HG03520 (cell line): ENCODE data around the gene CDH15.
"Not testable (repeated sequence)": the region's sequence is repeated elsewhere in the genome, so short reads cannot be mapped to it uniquely, and the experiment has no call there.

Source experiments
- ATAC-seq: cut with Tn5 transposase; IDR thresholded peaks from one replicate; pipeline ENCODE4 v1.9.1; 2021; ENCODE audit warnings: mild to moderate bottlenecking, moderate library complexity; ENCODE audit not compliant: unreplicated experiment

Gene CDH15

GRCh38 chr16:89187032-89187769 is 15.7 kb downstream of the CDH15 start:
- no peak for ATAC-seq

DNA sequence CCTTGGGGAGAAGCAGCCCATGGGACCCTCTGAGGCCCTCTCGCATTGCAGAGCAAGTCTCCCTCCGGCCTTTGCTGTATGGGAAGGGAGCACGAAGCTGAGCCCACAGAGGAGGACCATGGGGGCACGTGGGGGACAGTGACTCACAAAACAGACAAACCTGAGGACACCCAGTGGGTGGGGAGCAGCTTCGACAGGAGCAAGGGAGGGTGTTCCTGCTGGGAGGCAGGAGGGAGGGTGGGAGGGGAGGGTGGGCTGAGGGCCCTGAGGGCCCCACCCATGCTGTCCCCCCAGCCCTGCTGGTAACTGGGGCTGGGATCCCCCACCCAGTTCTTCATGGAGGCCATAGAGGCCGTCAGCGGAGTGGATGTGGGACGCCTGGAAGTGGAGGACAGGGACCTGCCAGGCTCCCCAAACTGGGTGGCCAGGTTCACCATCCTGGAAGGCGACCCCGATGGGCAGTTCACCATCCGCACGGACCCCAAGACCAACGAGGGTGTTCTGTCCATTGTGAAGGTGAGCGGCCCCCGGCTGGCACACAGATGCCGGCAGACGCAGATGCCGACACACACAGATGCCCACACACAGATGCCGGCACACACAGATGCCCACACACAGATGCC is 16.3 kb downstream of the CDH15 start:
- no peak for ATAC-seq

GRCh38 chr16:89188471-89189357 is 17.2 kb downstream of the CDH15 start:
- ATAC-seq = not testable (repeated sequence)

DNA sequence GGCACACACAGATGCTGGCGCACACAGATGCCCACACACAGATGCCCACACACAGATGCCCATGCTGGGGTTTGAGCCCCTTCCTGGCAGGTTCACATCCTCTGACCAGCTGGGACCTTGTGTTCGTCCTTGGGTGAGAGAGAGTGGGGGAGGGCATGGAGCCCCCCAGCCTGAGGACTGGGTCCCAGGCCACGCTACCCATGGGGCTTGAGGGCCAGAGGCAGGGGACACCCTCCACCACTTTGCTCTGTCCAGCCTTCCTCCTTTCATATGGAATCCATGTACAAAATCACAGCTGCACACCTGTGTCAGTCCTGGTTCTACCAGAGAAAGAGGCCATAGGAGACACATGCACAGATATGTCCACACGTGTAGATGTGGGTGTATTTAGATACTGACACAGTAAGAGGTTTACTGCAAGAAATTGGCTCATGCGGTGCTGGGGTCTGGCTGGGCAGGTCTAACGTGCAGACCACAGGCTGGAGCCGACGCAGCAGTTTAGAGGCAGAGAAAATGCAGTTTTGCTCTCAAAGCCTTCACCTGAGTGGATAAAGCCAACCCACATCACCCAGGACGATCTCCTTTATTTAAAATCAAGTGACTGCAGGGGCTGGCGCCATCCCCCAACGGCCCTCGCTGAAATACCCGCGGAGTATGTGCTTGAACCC is 17.9 kb downstream of the CDH15 start:
- no peak for ATAC-seq

GRCh38 chr16:89190150-89190958 is 18.8 kb downstream of the CDH15 start:
- no peak for ATAC-seq

- ATAC-seq = no peak
These were observed 19.7 kb downstream of the CDH15 start for GRCh38 chr16:89191033-89191900.

- no peak for ATAC-seq
These were observed 20.3 kb downstream of the CDH15 start for GRCh38 chr16:89191901-89192185.

GRCh38 chr16:89192186-89192955 is 20.8 kb downstream of the CDH15 start:
- not testable (repeated sequence) for ATAC-seq

- ATAC-seq = no peak
These were observed 21.5 kb downstream of the CDH15 start for GRCh38 chr16:89192956-89193575.

DNA sequence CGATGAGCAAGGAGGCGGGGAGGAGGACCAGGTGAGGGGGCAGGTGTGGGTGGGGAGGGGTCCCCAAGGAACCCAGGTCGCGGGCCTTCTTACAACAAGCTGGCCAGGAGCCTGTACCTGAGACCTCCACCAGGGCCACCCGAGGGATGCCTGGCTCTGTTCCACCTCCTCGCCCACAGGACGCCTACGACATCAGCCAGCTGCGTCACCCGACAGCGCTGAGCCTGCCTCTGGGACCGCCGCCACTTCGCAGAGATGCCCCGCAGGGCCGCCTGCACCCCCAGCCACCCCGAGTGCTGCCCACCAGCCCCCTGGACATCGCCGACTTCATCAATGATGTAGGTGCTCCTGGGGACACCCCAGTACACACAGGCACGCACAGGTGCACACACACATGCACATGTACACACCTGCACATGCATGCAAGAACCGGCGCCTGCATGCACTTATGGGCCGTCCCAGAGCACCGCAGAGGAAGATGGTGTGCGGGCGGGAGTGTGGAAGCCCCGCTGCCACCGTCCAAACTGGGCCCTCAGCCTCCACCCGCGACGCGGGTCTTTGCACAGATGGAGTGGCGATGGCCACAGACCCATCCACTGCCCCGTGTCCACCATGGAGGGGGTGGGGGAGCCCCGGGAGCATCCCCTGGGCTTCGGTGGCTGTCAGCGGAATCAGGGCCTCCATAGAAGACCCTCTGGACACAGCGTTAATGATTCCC is 22.2 kb downstream of the CDH15 start:
- ATAC-seq = no peak

DNA sequence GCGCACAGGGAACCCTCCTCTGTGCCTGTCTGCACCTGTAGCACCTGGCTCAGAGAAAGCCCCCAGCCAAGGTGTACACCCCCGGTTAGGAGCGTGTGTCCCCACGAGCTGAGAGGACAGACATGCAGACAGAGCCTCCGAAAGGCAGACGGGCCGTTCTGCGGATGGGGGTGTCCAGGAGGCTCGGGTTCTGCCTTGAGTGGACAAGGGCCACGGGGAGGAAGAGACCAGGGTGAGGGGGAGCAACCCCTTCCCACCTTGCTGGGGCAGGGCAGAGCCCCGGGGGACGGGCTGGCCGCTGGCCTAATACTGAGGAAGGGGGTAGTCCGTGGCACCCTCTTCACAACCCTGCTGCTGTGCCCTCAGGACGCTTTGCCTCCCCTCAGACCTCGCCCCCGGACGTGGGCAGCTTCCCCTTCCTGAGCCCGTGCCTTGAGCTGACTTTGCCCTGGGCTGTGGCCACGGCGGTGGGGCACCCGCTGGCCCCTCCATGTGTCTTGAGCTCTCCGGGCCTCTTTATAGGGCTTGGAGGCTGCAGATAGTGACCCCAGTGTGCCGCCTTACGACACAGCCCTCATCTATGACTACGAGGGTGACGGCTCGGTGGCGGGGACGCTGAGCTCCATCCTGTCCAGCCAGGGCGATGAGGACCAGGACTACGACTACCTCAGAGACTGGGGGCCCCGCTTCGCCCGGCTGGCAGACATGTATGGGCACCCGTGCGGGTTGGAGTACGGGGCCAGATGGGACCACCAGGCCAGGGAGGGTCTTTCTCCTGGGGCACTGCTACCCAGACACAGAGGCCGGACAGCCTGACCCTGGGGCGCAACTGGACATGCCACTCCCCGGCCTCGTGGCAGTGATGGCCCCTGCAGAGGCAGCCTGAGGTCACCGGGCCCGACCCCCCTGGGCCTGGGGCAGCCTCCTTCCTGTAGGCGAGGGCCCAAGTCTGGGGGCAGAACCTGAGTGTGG is 23.1 kb downstream of the CDH15 start:
- ATAC-seq = no peak

GRCh38 chr16:89195521-89196171 is 24.1 kb downstream of the CDH15 start:
- no peak for ATAC-seq

GRCh38 chr16:89197033-89197632 is 25.6 kb downstream of the CDH15 start:
- ATAC-seq = no peak

GRCh38 chr16:89197633-89198416 is 26.3 kb downstream of the CDH15 start:
- ATAC-seq = no peak
